ENCODE data around the gene FTSJ1.
"Not testable (repeated sequence)": the region's sequence is repeated elsewhere in the genome, so short reads cannot be mapped to it uniquely, and the experiment has no call there.

Gene FTSJ1

GRCh38 chrX:48504261-48504660 is 28.3 kb downstream of the FTSJ1 start:
- no peak for DNase-seq

GRCh38 chrX:48505481-48505880 is 29.5 kb downstream of the FTSJ1 start:
- no peak for DNase-seq

- DNase-seq = no peak
Measured at GRCh38 chrX:48507246-48507645, 31.2 kb downstream of the FTSJ1 start.

GRCh38 chrX:48508400-48509244 is 32.6 kb downstream of the FTSJ1 start, which contains the start of gene PORCN:
Gene PORCN (plus strand): TSS chrX:48508992. CDS start chrX:48509821, 829 bp downstream.
- DNase-seq = peak; percentile 81

- no peak for DNase-seq
Measured at GRCh38 chrX:48509245-48509590, 33.2 kb downstream of the FTSJ1 start.

GRCh38 chrX:48509619-48510018 is 33.6 kb downstream of the FTSJ1 start:
- no peak for DNase-seq

GRCh38 chrX:48511560-48511959 is 35.6 kb downstream of the FTSJ1 start:
- DNase-seq = no peak

GRCh38 chrX:48512371-48512935 is 36.5 kb downstream of the FTSJ1 start:
- no peak for DNase-seq

- no peak for DNase-seq
Measured at GRCh38 chrX:48513670-48514069, 37.7 kb downstream of the FTSJ1 start.

GRCh38 chrX:48514126-48514806 is 38.3 kb downstream of the FTSJ1 start:
- no peak for DNase-seq

- DNase-seq = no peak
Measured at GRCh38 chrX:48514868-48515460, 39.0 kb downstream of the FTSJ1 start.

GRCh38 chrX:48515842-48516241 is 39.8 kb downstream of the FTSJ1 start:
- DNase-seq = no peak

GRCh38 chrX:48516285-48516684 is 40.3 kb downstream of the FTSJ1 start:
- no peak for DNase-seq

- DNase-seq = no peak
Measured at GRCh38 chrX:48516987-48517386, 41.0 kb downstream of the FTSJ1 start.

- not testable (repeated sequence) for DNase-seq
Measured at GRCh38 chrX:48519481-48519880, 43.5 kb downstream of the FTSJ1 start.

GRCh38 chrX:48520455-48520854 is 44.5 kb downstream of the FTSJ1 start:
- no peak for DNase-seq

- no peak for DNase-seq
Measured at GRCh38 chrX:48520976-48521352, 45.0 kb downstream of the FTSJ1 start.

- DNase-seq = peak; percentile 94
Measured at GRCh38 chrX:48521353-48522243, 45.6 kb downstream of the FTSJ1 start, which contains the start of gene EBP. Gene EBP (plus strand): TSS chrX:48521808. CDS start chrX:48523772, 1,964 bp downstream.

GRCh38 chrX:48522291-48522690 is 46.3 kb downstream of the FTSJ1 start:
- no peak for DNase-seq

- DNase-seq = no peak
Measured at GRCh38 chrX:48523682-48524081, 47.7 kb downstream of the FTSJ1 start.

GRCh38 chrX:48525853-48526252 is 49.9 kb downstream of the FTSJ1 start:
- DNase-seq = not testable (repeated sequence)

GRCh38 chrX:48530736-48531135 is 54.7 kb downstream of the FTSJ1 start:
- no peak for DNase-seq

Data from activated naive CD4-positive, alpha-beta T cell treated with anti-CD3 and anti-CD28 coated beads, Interleukin-2, amount 50 U/mL, for 16 hours (primary cell).